HT1080 (cell line): ENCODE data around the gene CFAP100. TPM values are rescaled to one million over a fixed set of nuclear protein-coding genes. Genes with fewer than 3 reads are reported as not detected.
A peak's percentile ranks its signal among the peaks of the same experiment; 100 is the strongest.

Experiments
- DNase-seq: peaks from one replicate; pipeline ENCODE4 v3.0.0-alpha.2; 2015; ENCODE audit warnings: low read depth
- polyA plus RNA-seq, 2 experiments: library from polyadenylated mRNA; depleted of rRNA; stranded (reverse); fragments of >200 nt; gene quantifications; 2 replicates each; pipeline ENCODE4 v1.2.3, GENCODE V29; 2015
- total RNA-seq: library from RNA; depleted of rRNA; stranded (reverse); fragments of >200 nt; shearing (Covaris generic); gene quantifications from 2 replicates; pipeline ENCODE4 v1.2.3, GENCODE V29; 2014; rRNA removed

Gene CFAP100
- total RNA-seq: not detected in 2 replicates
- polyA plus RNA-seq (2015; cell fraction: cytosol; rRNA removed): 0.08 TPM in 1 of 2 replicates, not detected in the other
- not detected in 2 replicates for polyA plus RNA-seq (2015; cell fraction: nucleus; rRNA removed)

DNA sequence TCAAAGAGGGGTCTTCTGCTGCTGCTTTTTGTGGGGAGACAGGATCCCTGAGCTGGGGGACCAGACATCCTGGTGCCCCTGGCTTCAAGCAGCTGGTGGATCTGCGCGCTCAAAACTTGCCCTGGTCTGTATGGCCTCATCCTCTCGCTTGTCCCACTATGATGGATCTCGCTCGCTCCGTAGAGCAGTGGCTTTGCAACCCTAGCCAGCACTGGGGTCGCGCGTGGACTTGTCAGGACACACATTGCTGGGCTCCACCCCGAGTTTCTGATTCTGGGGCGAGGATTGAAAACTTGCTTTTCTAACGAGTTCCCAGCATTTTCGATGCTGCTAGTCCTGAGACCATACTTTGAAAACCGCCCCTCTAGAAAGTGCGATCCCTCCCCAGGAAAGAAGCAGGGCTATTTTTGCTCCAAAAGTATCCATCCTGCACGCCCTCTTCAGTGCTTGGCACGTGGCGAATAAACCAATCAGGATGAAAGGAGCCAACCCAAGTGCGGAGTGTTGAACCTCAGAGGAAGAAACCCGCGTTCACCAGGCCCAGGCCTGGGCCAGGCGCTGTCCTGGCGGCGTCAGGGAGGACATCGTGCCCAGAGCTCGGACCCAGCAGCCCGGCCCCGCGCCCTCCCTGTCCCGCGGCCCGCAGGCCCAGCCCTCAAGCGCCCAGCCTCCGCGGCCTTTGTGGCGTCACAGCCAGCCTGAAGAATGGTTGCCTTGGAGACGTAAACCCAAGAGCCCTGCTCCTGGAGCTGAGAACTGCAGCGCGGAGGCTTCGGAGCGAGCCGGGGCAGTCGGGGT is at the start of gene CFAP100:
CFAP100 (plus strand) TSS at position 731 of the 798 bp plus-strand sequence. CDS start 1,092 bp downstream, outside the sequence.
- DNase-seq: no peak

GRCh38 chr3:126345231-126345630 is 49.5 kb upstream of the CFAP100 start:
- no peak for DNase-seq

DNA sequence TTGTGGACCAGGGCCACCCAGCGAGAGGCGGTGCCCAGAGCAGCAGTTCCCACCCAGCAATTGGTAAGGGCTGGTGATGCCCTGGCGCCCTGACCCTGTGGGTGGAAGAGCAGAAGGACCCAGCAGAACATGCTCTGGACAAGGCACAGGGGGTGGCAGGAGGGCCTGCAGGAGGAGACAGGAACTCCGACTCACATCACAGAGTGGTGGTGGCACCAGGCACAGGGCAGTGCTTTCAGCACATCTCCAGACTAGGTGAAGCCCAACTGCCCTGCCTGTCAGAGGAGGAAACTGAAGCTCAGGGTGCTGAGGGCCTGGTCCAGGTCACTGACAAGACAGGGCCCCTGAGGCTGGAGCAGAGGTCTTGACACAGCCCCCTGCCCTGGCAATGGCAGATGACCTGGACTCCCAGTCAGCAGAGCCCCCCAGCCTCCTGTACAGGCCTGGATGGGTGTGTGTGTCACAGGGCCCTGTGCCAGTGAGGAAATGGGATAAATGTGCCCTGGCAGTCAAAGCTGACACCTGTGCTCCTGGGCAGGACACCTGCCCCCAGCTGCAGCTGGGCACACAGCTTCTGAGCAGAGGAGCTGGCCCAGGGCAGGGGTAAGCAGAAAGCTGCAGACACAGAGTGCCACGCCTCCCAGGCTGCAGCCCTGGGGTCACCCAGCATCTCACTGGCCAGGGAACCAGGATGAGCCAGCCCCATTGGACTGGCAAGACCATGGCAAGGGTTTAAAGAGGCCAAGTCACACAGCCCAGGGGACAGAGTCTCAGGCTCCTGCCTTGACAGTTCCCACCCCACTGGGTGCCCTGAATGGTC is 48.9 kb upstream of the CFAP100 start:
- DNase-seq: no peak

- DNase-seq: no peak
These were observed 48.2 kb upstream of the CFAP100 start for GRCh38 chr3:126346466-126346865.

- no peak for DNase-seq
These were observed 47.1 kb upstream of the CFAP100 start for GRCh38 chr3:126347543-126348161.

GRCh38 chr3:126348308-126348920 is 46.3 kb upstream of the CFAP100 start:
- DNase-seq: peak; percentile 35

DNA sequence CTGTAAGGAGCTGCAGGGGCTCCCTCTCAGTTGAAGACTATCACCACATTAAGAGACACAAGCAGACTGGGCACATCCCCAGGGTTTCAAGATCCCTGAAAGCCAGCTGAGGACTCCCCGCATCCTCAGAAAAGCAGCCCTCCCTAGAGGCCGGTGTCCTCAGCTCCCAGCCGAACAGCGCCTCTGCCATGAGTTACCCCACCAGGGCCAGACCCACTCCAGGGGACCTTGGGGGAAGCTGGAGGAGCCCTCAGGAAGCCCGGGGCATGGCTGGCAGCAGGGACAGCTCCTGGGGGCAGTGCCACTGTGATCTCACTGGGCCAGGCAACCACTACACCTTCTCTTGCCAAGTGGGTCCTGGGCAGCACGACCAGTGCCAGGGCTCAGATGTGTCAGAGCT is 45.6 kb upstream of the CFAP100 start:
- DNase-seq: no peak

DNA sequence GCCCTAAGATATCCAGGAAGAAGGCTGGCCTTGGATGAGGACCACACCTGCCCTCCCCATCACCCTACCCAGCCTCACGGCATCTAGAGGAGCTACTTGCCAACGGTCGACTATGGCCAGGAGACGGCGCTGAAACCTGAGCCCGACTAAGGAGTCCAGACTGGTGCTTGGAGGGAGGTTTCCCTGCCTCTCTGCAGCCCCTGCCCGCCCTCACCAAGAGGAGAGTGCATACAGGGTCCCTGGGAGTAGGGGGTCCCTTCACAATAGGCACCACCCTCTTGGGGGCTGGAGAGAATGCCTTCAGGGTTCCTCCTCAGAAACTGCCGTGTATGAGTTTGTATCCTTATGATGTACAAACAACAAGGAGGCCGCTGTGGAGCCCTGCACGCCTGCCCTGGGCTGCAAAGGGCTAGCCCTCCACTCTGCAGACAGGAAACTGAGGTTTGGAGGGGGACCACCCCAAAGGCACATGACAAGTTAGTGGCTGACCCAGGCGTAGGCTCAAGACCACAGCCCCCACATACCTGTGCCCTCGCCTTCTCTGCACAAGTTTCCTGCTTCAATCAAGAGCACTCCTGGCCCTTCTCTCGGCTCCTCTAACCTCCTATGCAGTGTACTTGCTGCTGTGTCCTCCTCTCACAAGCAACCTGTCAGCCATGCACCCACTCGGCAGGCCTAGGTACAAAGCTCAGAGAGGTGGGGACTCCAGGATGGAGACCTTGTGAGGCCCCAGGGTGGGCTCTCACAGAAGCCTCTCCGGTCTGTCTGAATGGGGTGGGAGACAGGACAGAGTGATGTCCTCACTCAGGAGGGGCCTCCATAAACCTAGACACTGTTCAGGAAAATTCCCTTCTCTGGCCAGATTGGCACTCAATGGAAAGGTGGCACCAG is 44.9 kb upstream of the CFAP100 start:
- no peak for DNase-seq

GRCh38 chr3:126350502-126351085 is 44.1 kb upstream of the CFAP100 start:
- DNase-seq: no peak

GRCh38 chr3:126351086-126351770 is 43.5 kb upstream of the CFAP100 start:
- DNase-seq: no peak

GRCh38 chr3:126351771-126352475 is 42.8 kb upstream of the CFAP100 start:
- DNase-seq: no peak

DNA sequence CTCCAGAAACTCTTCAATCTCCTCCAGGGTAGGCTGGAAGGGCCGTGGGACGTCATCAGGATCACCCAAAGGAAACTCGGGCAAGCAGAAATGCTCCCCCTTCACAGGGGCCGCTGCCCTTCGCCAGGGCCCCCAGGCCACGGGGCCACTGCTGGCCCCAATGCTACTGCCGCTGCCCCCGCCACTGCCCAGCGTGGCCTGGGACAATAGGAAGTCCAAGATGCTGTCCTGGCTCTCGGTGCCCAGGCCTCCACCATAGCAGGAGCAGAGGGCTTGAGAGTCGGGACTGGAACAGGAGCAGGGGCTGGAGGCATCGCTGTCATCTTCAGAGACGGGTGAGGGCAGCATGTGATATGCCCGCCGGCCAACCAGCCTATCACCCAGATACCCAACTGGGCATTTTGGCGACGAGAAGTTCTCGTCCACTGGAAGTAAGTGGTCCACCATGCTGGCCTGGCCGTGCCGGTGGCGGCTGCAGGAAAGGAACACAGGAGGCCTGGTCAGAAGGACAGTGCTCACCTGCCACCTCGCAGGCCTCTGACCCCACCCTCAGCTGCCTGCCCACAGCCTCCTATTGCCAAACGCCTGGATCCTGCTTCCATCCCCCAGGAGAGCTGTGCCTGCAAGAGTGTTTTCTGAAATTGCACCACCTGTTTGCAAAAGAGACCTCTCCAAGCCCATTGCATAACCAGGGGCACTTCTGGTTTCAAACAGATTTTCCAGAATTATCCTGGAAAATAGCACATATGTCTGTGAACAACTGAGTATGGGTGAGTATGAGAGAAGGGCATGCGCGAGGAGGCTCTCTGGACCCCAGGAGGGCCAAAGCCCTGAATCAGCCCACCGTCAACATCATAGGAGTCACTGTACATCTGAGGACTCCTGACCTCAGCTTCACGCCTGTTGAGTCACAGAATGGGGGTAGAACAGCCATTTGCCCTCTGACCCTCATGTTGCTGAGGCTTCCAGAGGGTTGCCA is 41.9 kb upstream of the CFAP100 start:
- no peak for DNase-seq

GRCh38 chr3:126353694-126354321 is 40.9 kb upstream of the CFAP100 start:
- DNase-seq: no peak

DNA sequence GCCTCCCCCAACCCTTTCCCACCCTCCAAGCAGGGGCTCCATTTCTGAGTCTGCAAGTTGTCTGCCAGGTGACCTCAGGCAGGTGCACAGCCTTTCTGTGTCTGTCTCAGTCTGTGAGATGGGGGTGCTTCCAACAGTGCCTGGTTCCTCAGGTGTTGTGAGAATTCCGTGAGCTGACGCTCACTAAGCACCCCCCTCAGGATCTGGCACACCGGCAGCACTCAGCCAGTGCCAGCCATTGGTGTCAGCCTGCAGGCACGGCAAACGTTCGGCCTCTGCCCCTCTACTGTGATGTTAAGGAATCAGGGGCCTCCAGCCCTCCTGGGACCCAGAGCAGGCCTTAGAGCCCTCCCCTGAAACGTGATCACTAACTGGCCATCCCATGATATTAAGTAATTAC is 39.9 kb upstream of the CFAP100 start:
- DNase-seq: no peak

GRCh38 chr3:126355251-126355650 is 39.5 kb upstream of the CFAP100 start:
- DNase-seq: no peak

- peak; percentile 50 for DNase-seq
These were observed 38.8 kb upstream of the CFAP100 start for GRCh38 chr3:126355777-126356372.
